Cerebellar nuclear complex (tissue), 1 donor: ENCODE data around the gene SKOR1.

Source experiments
- DNase-seq, 2 experiments: peaks; one replicate each; lab custom pipeline; 2025; lab: John Stamatoyannopoulos, UW

SKOR1 gene

GRCh38 chr15:67832897-67833709, 7.8 kb downstream of the SKOR1 start:
- no peak for DNase-seq

GRCh38 chr15:67833710-67834511, 8.6 kb downstream of the SKOR1 start:
- DNase-seq: no peak

- DNase-seq: no peak
Observed at GRCh38 chr15:67834581-67835296, 9.4 kb downstream of the SKOR1 start.

GRCh38 chr15:67835297-67836133, 10.2 kb downstream of the SKOR1 start:
- no peak for DNase-seq

GRCh38 chr15:67836134-67836455, 10.8 kb downstream of the SKOR1 start:
- DNase-seq: no peak

GRCh38 chr15:67836477-67836876, 11.2 kb downstream of the SKOR1 start:
- DNase-seq: no peak

- DNase-seq: no peak
Observed at GRCh38 chr15:67836955-67837354, 11.6 kb downstream of the SKOR1 start.

GRCh38 chr15:67838789-67839332, 13.6 kb downstream of the SKOR1 start:
- DNase-seq: peak in 1 of 2 experiments; percentile 38

GRCh38 chr15:67839499-67839928, 14.2 kb downstream of the SKOR1 start:
- peak in 1 of 2 experiments; percentile 54 for DNase-seq

GRCh38 chr15:67839929-67840748, 14.8 kb downstream of the SKOR1 start, which contains the start of gene RNU6-1:
Gene RNU6-1 (minus strand): TSS chr15:67840045.
- peak; percentile 68 to 80 for DNase-seq

GRCh38 chr15:67840749-67841512, 15.6 kb downstream of the SKOR1 start:
- no peak for DNase-seq

GRCh38 chr15:67841513-67841762, 16.1 kb downstream of the SKOR1 start:
- DNase-seq: no peak

GRCh38 chr15:67843092-67843501, 17.8 kb downstream of the SKOR1 start:
- DNase-seq: no peak

- DNase-seq: no peak
Observed at GRCh38 chr15:67843571-67844387, 18.5 kb downstream of the SKOR1 start.

- no peak for DNase-seq
Observed at GRCh38 chr15:67845974-67846373, 20.7 kb downstream of the SKOR1 start.

- no peak for DNase-seq
Observed at GRCh38 chr15:67849538-67849937, 24.2 kb downstream of the SKOR1 start.

- DNase-seq: no peak
Observed at GRCh38 chr15:67850336-67850735, 25.0 kb downstream of the SKOR1 start.

GRCh38 chr15:67850994-67851571, 25.8 kb downstream of the SKOR1 start:
- DNase-seq: no peak

- DNase-seq: no peak
Observed at GRCh38 chr15:67852418-67852817, 27.1 kb downstream of the SKOR1 start.
